Fibroblast of skin of scalp (primary cell): ENCODE data around the gene CFDP1.

ENCODE experiments used
- DNase-seq: peaks from one replicate; pipeline ENCODE4 v3.0.0-alpha.2; 2013

Gene CFDP1

DNA sequence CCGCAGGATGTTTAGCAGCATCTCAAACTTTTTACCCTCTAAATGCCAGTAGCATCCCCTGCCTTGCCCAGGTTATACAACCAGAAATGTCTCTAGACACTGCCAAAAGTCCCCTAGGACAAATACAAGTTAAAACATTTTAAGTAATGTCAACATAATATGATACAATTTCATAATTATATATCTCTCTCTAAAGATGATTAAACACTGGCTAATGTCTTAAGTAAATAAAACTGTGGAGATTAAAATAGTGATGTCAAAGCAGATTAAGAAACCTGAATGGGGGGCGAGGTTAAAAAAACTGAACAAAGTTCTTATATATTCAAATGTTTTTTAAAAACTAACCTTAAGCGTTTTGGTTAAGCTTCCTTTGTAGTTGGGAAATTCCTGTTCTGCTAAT is 62.1 kb downstream of the CFDP1 start:
- no peak for DNase-seq

- DNase-seq, result no peak
These were observed 69.0 kb downstream of the CFDP1 start for GRCh38 chr16:75364286-75364791.

GRCh38 chr16:75362846-75363245 is 70.5 kb downstream of the CFDP1 start:
- no peak for DNase-seq

DNA sequence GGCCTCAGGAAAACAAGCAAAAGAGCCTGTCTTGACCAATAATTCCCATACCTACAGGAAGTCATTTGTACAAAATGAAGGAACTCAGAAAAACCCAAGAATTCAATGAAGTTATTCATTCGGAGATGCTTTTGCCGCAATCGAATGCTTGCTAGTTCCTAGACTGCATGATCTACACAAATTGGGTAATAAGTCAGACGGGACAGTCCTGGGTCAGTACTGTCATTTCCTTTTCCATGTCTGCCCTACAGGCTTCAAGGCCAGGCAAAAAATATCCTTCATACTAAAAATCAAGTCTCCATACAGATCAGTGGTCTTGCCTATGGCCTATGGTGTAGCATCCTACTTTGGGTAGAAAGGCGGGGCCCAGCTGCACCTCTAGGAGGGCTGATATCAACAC is 71.4 kb downstream of the CFDP1 start:
- DNase-seq, result no peak

- no peak for DNase-seq
These were observed 79.1 kb downstream of the CFDP1 start for GRCh38 chr16:75354170-75354569.

DNA sequence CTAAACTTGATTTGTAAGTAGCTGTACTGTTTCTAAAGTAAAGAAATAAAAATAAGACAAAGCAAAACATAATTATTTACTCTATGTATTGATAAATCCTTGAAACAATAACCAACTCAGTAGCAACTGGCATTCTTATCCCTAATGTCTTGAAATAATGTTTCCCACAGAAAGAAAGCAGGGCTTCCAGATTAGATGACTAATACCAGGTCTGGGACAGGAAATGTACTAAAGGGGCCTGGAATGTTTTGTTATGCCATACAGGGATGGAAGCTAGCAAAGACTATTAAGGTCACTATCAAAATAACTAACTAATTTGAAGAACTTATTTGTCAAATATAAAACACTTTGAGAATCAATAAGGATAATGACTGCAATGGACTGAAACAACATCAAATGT is 82.1 kb downstream of the CFDP1 start:
- peak; percentile 81 for DNase-seq

DNA sequence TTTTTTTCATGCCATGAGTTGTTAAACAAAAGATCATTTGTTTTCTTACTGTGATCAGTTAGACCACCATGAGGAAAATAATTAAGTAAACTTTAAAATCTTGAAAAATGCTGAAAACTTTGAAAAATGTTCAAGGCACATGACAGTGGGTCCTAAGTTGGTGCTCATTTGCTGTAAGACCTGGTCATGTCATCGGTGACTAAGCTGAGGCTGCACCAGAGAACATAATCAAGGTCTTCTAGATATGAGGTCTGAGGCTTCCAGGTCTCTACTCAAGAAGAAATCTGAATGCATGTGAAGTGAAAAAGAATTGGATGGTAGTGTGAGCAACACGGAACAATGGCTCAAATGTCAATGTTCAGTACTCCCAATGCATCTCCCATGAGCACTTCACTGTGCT is 87.6 kb downstream of the CFDP1 start:
- no peak for DNase-seq

DNA sequence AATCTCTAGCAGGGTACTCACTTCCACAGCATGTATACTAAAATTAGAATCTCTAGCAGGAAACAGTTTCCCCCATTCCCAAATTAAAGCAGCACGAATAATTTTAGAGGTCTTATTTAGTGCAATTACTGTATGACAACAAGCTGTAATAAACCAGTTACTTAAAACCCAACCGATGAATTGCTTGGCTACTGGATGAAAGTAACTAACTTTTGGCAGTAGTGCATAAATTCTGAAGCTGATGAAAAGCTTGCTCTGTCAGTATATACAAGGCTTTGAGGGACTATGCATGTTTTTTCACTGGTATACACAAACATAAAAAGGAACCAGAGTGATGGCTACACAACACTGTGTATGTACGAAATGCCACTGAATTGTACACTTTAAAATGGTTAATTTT is 89.4 kb downstream of the CFDP1 start:
- DNase-seq, result no peak

DNA sequence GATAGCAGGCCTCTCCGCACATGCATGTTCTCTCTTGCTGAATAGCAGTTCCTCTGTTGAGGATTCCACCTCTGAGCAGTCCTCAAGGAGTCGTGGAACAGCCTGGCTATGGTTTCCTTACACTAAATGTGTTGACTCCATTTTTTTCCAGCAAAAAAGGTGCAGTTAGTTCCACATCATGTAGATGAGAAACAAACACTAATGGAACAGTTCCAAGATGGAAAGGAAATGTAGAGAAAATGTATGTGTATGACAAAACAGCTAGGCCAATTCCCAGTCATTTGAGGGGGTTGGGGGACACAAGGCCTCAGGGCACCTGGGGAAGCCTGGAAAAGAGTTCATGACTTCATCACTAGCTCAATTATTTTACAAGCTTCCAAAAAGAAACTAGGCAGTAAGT is 90.0 kb downstream of the CFDP1 start:
- no peak for DNase-seq

- DNase-seq, result peak; percentile 34
These were observed 90.9 kb downstream of the CFDP1 start for GRCh38 chr16:75342308-75342811.

DNA sequence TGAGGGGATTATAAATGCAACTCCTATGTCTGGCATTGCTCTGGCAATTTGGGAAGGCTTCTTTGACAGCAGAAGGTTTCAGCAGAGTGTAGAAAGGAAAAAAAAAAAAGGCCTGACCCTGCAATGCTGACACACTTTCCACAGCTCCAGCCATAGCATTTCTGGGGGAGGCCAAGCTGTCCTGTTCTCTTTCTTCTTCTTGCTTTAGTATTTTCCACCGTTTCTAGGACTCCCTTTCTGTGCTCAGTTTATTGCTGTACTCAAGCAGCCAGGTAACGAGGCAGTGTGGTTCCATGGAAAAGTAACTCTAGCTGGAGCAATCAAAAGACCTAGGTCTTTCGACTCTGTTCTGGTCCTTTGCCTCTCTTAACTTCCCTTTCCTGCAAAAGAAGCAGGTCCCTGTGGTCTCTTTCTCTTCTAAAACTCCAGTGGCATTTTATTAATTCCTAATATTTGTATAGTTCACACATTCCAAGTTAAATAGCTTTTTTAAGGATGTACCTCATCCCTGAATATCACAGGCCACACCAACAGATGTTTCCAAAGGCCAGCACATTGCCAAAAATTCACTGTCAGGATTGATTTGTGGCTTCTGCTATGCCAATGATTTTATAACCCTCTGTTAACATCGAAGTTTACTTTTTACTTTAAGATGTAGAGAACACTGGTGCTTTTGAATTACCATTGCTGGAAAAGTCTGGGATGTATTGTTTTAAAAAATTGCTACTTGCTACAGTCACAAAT is 91.6 kb downstream of the CFDP1 start:
- no peak for DNase-seq

- peak; percentile 19 for DNase-seq
These were observed 92.4 kb downstream of the CFDP1 start for GRCh38 chr16:75340741-75341491.

DNA sequence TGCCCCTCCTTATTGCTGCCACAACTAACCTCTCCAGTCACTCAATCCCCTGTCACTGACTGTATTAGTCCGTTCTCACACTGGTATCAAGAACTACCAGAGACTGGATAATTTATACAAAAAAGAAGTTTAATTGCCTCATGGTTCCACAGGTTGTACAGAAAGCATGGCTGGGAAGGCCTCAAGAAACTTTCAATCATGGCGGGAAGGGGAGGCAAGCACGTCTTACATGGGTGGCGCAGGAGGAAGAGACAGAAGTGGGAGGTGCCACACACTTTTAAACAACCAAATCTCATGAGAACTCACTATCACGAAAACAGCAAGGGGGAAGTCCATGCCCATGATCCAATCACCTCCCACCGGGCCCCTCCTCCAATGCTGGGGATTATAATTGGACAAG is 95.9 kb downstream of the CFDP1 start:
- no peak for DNase-seq

DNA sequence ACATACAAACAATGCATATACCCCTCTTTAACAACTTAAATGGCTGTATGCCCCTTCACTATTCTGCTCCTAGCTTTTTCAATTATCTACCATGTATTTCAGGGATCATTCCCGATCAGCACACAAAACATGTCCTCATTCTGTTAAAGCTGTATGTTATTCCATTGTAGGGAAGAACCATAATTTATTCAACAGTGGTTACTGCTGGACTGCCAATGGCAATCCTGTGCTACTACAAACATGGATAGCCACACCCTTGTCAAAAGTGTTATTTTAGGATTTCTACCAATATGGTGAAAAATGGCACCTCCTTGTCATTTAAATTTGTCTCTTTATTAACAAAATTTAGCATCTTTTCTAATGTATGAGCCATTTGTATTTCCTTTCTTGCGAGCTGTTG is 96.8 kb downstream of the CFDP1 start:
- DNase-seq, result no peak

GRCh38 chr16:75333721-75334163 is 99.6 kb downstream of the CFDP1 start:
- no peak for DNase-seq

- DNase-seq, result no peak
These were observed 103.4 kb downstream of the CFDP1 start for GRCh38 chr16:75329943-75330342.

- no peak for DNase-seq
These were observed 107.0 kb downstream of the CFDP1 start for GRCh38 chr16:75326333-75326732.

GRCh38 chr16:75323933-75324332 is 109.4 kb downstream of the CFDP1 start:
- no peak for DNase-seq

GRCh38 chr16:75323198-75323597 is 110.1 kb downstream of the CFDP1 start:
- DNase-seq, result no peak

GRCh38 chr16:75322740-75323139 is 110.6 kb downstream of the CFDP1 start:
- peak; percentile 55 for DNase-seq

- DNase-seq, result no peak
These were observed 112.9 kb downstream of the CFDP1 start for GRCh38 chr16:75320435-75320834.

GRCh38 chr16:75319513-75320411 is 113.5 kb downstream of the CFDP1 start:
- peak; percentile 90 for DNase-seq

DNA sequence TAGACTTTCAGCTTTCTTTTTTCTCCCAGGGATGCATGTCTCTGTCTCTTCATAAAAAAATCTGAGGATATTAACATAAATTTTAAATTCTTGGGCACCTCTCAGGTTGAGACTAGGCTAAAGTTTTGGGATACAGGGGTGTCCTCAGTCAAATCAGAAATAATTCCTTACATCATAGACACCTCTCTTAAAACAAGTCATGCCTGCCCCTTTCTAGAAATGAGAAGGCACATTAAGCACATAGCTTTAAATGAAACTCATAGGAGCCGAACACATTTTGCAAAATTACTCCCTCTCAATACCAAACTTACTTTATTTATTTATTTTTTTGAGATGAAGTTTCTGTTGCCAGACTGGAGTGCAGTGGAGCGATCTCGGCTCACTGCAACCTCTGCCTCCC is 114.6 kb downstream of the CFDP1 start:
- DNase-seq, result no peak
